Anterior cingulate cortex (tissue), 58 donors: ENCODE data around the gene PAK4.

ENCODE experiments used
- DNase-seq, 58 donors: peaks; one replicate each; lab custom pipeline; 2025; lab: John Stamatoyannopoulos, UW

The PAK4 gene

GRCh38 chr19:39144290-39145071 lies 18.9 kb downstream of the PAK4 start:
- peak in 6 of 58 donors; percentile 13 to 29 (median 22) for DNase-seq

GRCh38 chr19:39145180-39145953 lies 19.8 kb downstream of the PAK4 start:
- peak in 50 of 58 donors; percentile 8 to 82 (median 47) for DNase-seq

GRCh38 chr19:39146091-39146490 lies 20.5 kb downstream of the PAK4 start:
- no peak for DNase-seq

GRCh38 chr19:39146686-39147450 lies 21.3 kb downstream of the PAK4 start:
- DNase-seq = no peak

- no peak for DNase-seq
Measured at GRCh38 chr19:39147480-39147879, 21.9 kb downstream of the PAK4 start.

- DNase-seq = no peak
Measured at GRCh38 chr19:39148939-39149529, 23.4 kb downstream of the PAK4 start.

GRCh38 chr19:39150235-39150634 lies 24.6 kb downstream of the PAK4 start:
- no peak for DNase-seq

- no peak for DNase-seq
Measured at GRCh38 chr19:39150807-39151600, 25.4 kb downstream of the PAK4 start.

- DNase-seq = no peak
Measured at GRCh38 chr19:39152066-39152465, 26.5 kb downstream of the PAK4 start.

- DNase-seq = no peak
Measured at GRCh38 chr19:39154100-39154628, 28.6 kb downstream of the PAK4 start.

GRCh38 chr19:39154629-39155100 lies 29.1 kb downstream of the PAK4 start:
- DNase-seq = no peak

- DNase-seq = no peak
Measured at GRCh38 chr19:39155114-39155700, 29.6 kb downstream of the PAK4 start.

GRCh38 chr19:39155741-39156140 lies 30.2 kb downstream of the PAK4 start:
- DNase-seq = no peak

- no peak for DNase-seq
Measured at GRCh38 chr19:39156326-39157230, 31.0 kb downstream of the PAK4 start.

GRCh38 chr19:39157275-39157996 lies 31.9 kb downstream of the PAK4 start:
- no peak for DNase-seq

- DNase-seq = no peak
Measured at GRCh38 chr19:39157997-39158389, 32.4 kb downstream of the PAK4 start.

- no peak for DNase-seq
Measured at GRCh38 chr19:39158646-39159260, 33.2 kb downstream of the PAK4 start.
